ENCODE measurements around the gene GTF3C5. TPM values are rescaled to one million over a fixed set of nuclear protein-coding genes. Genes with fewer than 3 reads are reported as not detected.

Gene GTF3C5
- total and polyA plus RNA-seq, 10 of the 15 experiments (the other 5 are each of a cell fraction or from before 2014, with no cell fraction given): 2.2 to 81.1 (median 68.7) TPM

- Histone ChIP-seq H3K27me3 (replicated peaks in 1 of 2; ENCODE audit: control insufficient read depth in 2 of 2, insufficient read depth in 2 of 2, low read length in 1 of 2) (peaks cover 3 to 5% of the 10 kb centered on the region in 2 experiments; a peak in 3 of 4 replicates), H2AFZ (ENCODE audit: control insufficient read depth, low read depth, low read length) (no peak overlapping the region), H3K79me2 (ENCODE audit: control insufficient read depth, insufficient read depth, low read length) (no peaks in the 10 kb centered on the region), H3K27ac (ENCODE audit: control insufficient read depth, insufficient read depth) (no peak overlapping the region), H4K20me1 (ENCODE audit: control insufficient read depth, insufficient read depth) (no peaks in the 10 kb centered on the region), H3K9ac (ENCODE audit: control insufficient read depth, insufficient read depth, low read length) (no peak overlapping the region), H3K4me3 (no peak overlapping the region), H3K36me3 (ENCODE audit: control insufficient read depth in 2 of 2, insufficient read depth in 2 of 2, low read length in 1 of 2) (no peaks in the 10 kb centered on the region), H3K4me1 (ENCODE audit: control insufficient read depth, insufficient read depth, low read length) (peaks cover 10% of the 10 kb centered on the region), H3K4me2 (ENCODE audit: control insufficient read depth, insufficient read depth) (no peak overlapping the region), H3K9me3 (replicated peaks; ENCODE audit: control insufficient read depth, insufficient read depth, low read length) (no peaks in the 10 kb centered on the region)
- ATAC-seq (no peak), FAIRE-seq (no peak), DNase-seq (ENCODE audit: low read depth, low spot score) (no peak)
- in situ Hi-C loops (cut with MboI) (no loop called here), intact Hi-C loops (cut with micrococcal nuclease; ENCODE audit: unreplicated experiment) (no loop called here)
- BruUV-seq (replicated peaks): no TSS peak
- TF ChIP-seq ZBTB4 (CRISPR knock-in tag; IDR thresholded peaks at IDR 0.05): no peak
- no peak for TF ChIP-seq NFYB (IDR thresholded peaks at IDR 0.05; ENCODE audit: insufficient read depth, low read depth, low read length)
- no peak for TF ChIP-seq NRF1 (conservative IDR thresholded peaks at IDR 0.05; ENCODE audit: low read depth, low read length)
- no peak for TF ChIP-seq YY1 (IDR thresholded peaks at IDR 0.05; ENCODE audit: low read depth, low read length)
- TF ChIP-seq MEF2B (IDR thresholded peaks at IDR 0.05; ENCODE audit: partially characterized antibody, poor library complexity, severe bottlenecking): no peak
- no peak for TF ChIP-seq RFX5 (IDR thresholded peaks at IDR 0.05; ENCODE audit: low read depth, low read length)
- TF ChIP-seq TCF12 (IDR thresholded peaks at IDR 0.05; ENCODE audit: low read depth, low read length): no peak
- TF ChIP-seq TCF7 (IDR thresholded peaks at IDR 0.05; ENCODE audit: borderline replicate concordance): no peak
- TF ChIP-seq KDM1A (IDR thresholded peaks at IDR 0.05; ENCODE audit: borderline replicate concordance): no peak
- TF ChIP-seq CBX5 (IDR thresholded peaks at IDR 0.05; ENCODE audit: low read depth): no peak
- TF ChIP-seq SIN3A (IDR thresholded peaks at IDR 0.05; ENCODE audit: low read depth, low read length): no peak
- TF ChIP-seq ZNF24 (IDR thresholded peaks at IDR 0.05): no peak
- no peak for TF ChIP-seq SREBF2 (IDR thresholded peaks at IDR 0.05; ENCODE audit: low read length)
- TF ChIP-seq NFXL1 (IDR thresholded peaks at IDR 0.05; ENCODE audit: borderline replicate concordance): no peak
- no peak for TF ChIP-seq SPI1 (IDR thresholded peaks at IDR 0.05; ENCODE audit: borderline replicate concordance, insufficient read depth, low read depth, low read length)
- TF ChIP-seq IKZF1 (conservative IDR thresholded peaks at IDR 0.05): no peak
- TF ChIP-seq CEBPZ (IDR thresholded peaks at IDR 0.05; ENCODE audit: low read depth, low read length): no peak
- TF ChIP-seq MEF2A (IDR thresholded peaks at IDR 0.05; ENCODE audit: insufficient read depth, low read depth, low read length): no peak
- TF ChIP-seq BACH1 (IDR thresholded peaks at IDR 0.05; ENCODE audit: borderline replicate concordance): no peak
- WGBS (ENCODE audit: insufficient coverage, insufficient replicate concordance, low lambda C conversion rate, missing lambda C conversion rate): 49% methylated on average over 4 of the region's 4 CpGs
- RAD21 ChIA-PET (ENCODE audit: unreplicated experiment): no interaction called here
- CTCF ChIA-PET: no interaction called here
- SMC1A ChIA-PET (ENCODE audit: uncharacterized antibody, unreplicated experiment): interaction anchor here (0.8 kb wide), 1 partner anchor 18 kb away, joined by 3 read pairs; no protein-coding TSS in a partner anchor
- POLR2A ChIA-PET: no interaction called here
These were observed 33.2 kb upstream of the GTF3C5 start for GRCh38 chr9:132997591-132997990.
